Stimulated activated effector memory CD8-positive, alpha-beta T cell treated with anti-CD3 and anti-CD28 coated beads, Interleukin-12 subunit alpha, Interleukin-12 subunit beta, amount 100 ng/mL, for 72 hours (primary cell): Measurements from ENCODE around the gene PGK1.
A peak's percentile ranks its signal among the peaks of the same experiment; 100 is the strongest.
"Not testable (repeated sequence)": the region's sequence is repeated elsewhere in the genome, so short reads cannot be mapped to it uniquely, and the experiment has no call there.

Experiments used
- ATAC-seq: fragments of 150-1000 bp; cut with Tn5 transposase; 2 replicates; pipeline ENCODE4 v1.10.0; 2021
- DNase-seq, 2 donors: peaks; one replicate each; pipeline ENCODE4 v3.0.0; 2021 to 2022; ENCODE audit warnings: low spot score in 2 of 2
- H3K27ac Mint-ChIP-seq: one replicate; pipeline ENCODE4 v1.8.0; 2022; ENCODE audit warnings: mild to moderate bottlenecking, mixed read lengths
- H3K36me3 Mint-ChIP-seq: one replicate; pipeline ENCODE4 v1.8.0; 2022; ENCODE audit warnings: mild to moderate bottlenecking, mixed read lengths
- H3K4me1 Mint-ChIP-seq: one replicate; pipeline ENCODE4 v1.8.0; 2022; ENCODE audit warnings: mixed read lengths
- H3K4me3 Mint-ChIP-seq: one replicate; pipeline ENCODE4 v1.8.0; 2022; ENCODE audit warnings: mild to moderate bottlenecking, mixed read lengths
- H3K9me3 Mint-ChIP-seq: one replicate; pipeline ENCODE4 v1.8.0; 2022; ENCODE audit warnings: mixed read lengths

PGK1 gene

GRCh38 chrX:78103623-78104446 lies at the start of gene PGK1:
Gene PGK1 (plus strand): TSS chrX:78104248. CDS start chrX:78104341, 93 bp downstream.
- ATAC-seq (peak; percentile 98), DNase-seq (peak; percentile 73 to 93)
- peak within 1 kb of the TSS; percentile 85 for H3K4me3 Mint-ChIP-seq
- no peaks in the 10 kb centered on the region for H3K9me3 Mint-ChIP-seq
- H3K27ac Mint-ChIP-seq, result peak within 1 kb of the TSS; percentile 92
- H3K4me1 Mint-ChIP-seq, result peaks cover 38% of the 10 kb centered on the region
- peaks cover 56% of the 10 kb centered on the region for H3K36me3 Mint-ChIP-seq

DNA sequence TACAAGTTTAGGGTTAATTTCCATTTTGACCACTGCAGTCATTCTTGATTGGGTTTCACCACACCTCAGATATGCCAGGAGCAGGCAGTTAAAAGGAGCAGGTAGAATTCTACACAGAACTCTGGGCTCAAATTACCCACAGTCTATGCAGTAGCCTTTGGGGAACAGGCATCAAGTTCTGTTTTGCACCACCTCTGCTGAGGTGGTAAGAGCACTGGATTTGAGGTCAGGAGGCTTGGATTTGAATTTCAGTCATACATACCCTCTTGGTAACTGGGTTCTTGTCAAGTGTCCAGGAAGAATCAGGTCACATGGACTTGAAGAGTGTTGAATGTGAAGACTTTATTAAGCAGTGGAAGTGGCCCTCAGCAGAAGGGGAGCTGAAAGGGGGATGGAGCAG lies 40.4 kb upstream of the PGK1 start:
- peaks cover 12% of the 10 kb centered on the region for H3K4me1 Mint-ChIP-seq
- no peak overlapping the region for H3K4me3 Mint-ChIP-seq
- no peak overlapping the region for H3K27ac Mint-ChIP-seq
- no peak for DNase-seq
- ATAC-seq, result no peak
- peaks cover 8% of the 10 kb centered on the region for H3K36me3 Mint-ChIP-seq
- H3K9me3 Mint-ChIP-seq, result no peaks in the 10 kb centered on the region

DNA sequence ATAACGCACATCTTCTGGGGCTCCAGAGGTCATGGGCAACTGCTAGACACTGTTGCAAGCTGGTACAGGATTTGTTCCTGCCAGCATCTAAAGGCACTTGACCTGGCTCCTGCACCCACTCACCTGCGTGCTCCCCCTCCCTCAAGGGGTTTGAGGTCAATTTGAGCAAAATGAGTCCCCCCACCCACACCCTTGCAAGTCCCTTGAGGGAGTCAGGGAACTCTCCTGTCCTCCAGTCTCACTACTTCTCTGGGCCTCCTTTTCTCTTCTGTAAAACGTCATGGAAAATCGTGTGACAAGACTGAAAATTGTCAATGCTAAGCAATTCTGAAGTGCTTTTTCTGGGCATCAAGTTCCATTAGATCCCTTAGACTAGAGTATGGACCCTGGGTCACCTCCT lies 39.9 kb upstream of the PGK1 start:
- Mint-ChIP-seq H3K36me3 (peaks cover 8% of the 10 kb centered on the region), H3K9me3 (no peaks in the 10 kb centered on the region), H3K27ac (no peak overlapping the region), H3K4me1 (peaks cover 12% of the 10 kb centered on the region), H3K4me3 (no peak overlapping the region)
- ATAC-seq, result no peak
- no peak for DNase-seq

DNA sequence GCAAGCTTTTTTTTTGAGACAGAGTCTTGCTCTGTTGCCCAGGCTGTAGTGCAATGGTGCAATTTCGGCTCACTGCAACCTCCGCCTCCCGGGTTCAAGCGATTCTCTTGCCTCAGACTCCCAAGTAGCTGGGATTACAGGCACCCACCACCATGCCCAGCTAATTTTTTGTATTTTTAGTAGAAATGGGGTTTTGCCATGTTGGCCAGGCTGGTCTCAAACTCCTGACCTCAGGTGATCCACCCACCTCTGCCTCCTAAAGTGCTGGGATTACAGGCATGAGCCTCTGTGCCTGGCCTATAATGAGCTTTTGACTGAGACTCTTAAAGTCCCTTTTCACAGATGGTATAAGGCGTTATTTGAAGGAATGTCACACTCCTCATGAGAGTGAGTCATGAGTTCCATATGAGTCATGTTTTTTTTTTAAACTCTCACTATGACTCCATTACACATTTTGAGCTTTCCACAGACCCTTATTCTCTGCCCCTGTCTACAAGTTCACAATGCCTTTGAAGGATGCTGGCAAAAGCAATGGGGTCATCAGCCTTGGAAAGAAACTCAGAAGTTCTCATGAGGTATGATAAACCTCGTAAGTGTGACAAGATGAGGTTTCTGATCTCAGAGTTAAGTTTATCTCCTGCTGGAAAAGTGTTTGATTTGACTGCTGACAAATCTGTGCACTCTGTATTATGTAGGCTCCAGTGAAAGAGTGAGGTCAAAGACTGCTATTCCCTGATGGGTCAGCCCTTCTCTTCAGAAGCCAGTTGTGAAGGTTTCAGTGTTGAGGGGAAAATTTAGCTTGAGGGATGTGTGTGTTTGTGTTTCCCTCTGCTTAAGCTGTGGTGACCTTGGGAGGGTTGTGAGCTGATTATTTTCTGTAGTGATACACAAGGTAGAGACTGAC lies 39.1 kb upstream of the PGK1 start:
- H3K9me3 Mint-ChIP-seq, H3K36me3 Mint-ChIP-seq: not testable (repeated sequence)
- Mint-ChIP-seq H3K4me3 (peak overlapping the region; percentile 31), H3K27ac (peak overlapping the region; percentile 87), H3K4me1 (peaks cover 12% of the 10 kb centered on the region)
- peak; percentile 95 for ATAC-seq
- DNase-seq, result peak in 1 of 2 donors; percentile 50

- H3K36me3 Mint-ChIP-seq, result peaks cover 8% of the 10 kb centered on the region
- DNase-seq (no peak), ATAC-seq (no peak)
- H3K4me1 Mint-ChIP-seq, result peaks cover 12% of the 10 kb centered on the region
- H3K9me3 Mint-ChIP-seq, result no peaks in the 10 kb centered on the region
- H3K4me3 Mint-ChIP-seq, result no peak overlapping the region
- H3K27ac Mint-ChIP-seq, result peak overlapping the region; percentile 87
These were observed 37.9 kb upstream of the PGK1 start for GRCh38 chrX:78066110-78066509.

- no peak overlapping the region for H3K4me3 Mint-ChIP-seq
- no peak for ATAC-seq
- H3K27ac Mint-ChIP-seq, result no peak overlapping the region
- no peak for DNase-seq
- H3K36me3 Mint-ChIP-seq, result no peaks in the 10 kb centered on the region
- H3K4me1 Mint-ChIP-seq, result peaks cover 7% of the 10 kb centered on the region
- peaks cover 4% of the 10 kb centered on the region for H3K9me3 Mint-ChIP-seq
These were observed 32.7 kb upstream of the PGK1 start for GRCh38 chrX:78071331-78071730.

DNA sequence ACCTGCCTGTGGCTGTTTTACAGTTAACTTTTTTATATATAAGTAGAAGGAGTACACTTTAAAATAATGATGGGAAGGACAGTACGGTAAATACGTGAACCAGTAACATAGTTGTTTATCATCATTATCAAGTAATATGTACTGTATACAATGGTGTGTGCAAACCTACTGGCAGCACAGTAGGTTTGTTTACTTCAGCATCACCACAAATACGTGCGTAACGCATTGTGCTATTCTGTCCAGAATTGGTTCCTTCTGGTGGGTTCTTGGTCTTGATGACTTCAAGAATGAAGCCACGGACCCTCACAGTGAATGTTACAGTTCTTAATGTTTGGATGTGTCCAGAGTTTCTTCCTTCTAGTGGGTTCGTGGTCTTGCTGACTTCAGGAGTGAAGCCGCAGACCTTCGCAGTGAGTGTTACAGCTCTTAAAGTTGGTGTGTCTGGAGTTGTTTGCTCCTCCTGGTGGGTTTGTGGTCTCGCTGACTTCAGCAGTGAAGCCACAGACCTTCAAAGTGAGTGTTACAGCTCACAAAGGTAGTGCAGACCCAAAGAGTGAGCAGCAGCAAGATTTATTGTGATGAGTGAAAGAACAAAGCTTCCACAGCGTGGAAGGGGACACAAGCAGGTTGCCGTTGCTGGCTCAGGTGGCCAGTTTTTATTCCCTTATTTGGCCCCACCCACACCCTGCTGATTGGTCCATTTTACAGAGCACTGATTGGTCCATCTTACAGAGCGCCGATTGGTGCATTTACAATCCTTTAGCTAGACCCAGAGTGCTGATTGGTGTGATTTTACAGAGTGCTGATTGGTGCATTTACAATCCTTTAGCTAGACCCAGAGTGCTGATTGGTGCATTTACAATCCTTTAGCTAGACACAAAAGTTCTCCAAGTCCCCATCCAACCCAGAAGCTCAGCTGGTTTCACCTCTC lies 30.6 kb upstream of the PGK1 start:
- H3K27ac Mint-ChIP-seq, H3K36me3 Mint-ChIP-seq, H3K9me3 Mint-ChIP-seq, H3K4me1 Mint-ChIP-seq: not testable (repeated sequence)
- DNase-seq (peak in 1 of 2 donors; percentile 54), ATAC-seq (peak; percentile 75)
- peak overlapping the region; percentile 27 for H3K4me3 Mint-ChIP-seq

DNA sequence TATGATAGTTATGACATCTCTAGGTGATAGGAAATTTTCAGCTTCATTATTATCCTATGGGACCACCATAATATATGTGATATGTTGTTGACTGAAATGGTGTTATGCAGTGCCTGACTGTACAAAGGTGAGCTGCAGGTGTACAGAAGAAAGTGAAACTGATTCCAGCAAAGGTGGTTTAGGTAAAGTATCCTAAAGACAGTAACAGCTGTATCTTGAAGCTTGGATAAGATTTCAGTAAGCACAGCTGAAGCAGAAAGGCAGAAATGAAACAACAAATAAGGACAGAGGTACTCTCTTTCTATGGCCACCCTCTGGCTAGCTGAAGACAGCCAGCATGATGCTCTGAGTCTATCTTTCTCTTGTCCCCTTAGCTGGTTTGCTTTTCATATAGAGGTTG lies 30.0 kb upstream of the PGK1 start:
- ATAC-seq (no peak), DNase-seq (no peak)
- Mint-ChIP-seq H3K27ac (no peak overlapping the region), H3K4me1 (peaks cover 7% of the 10 kb centered on the region), H3K36me3 (no peaks in the 10 kb centered on the region), H3K9me3 (peaks cover 4% of the 10 kb centered on the region), H3K4me3 (no peak overlapping the region)

DNA sequence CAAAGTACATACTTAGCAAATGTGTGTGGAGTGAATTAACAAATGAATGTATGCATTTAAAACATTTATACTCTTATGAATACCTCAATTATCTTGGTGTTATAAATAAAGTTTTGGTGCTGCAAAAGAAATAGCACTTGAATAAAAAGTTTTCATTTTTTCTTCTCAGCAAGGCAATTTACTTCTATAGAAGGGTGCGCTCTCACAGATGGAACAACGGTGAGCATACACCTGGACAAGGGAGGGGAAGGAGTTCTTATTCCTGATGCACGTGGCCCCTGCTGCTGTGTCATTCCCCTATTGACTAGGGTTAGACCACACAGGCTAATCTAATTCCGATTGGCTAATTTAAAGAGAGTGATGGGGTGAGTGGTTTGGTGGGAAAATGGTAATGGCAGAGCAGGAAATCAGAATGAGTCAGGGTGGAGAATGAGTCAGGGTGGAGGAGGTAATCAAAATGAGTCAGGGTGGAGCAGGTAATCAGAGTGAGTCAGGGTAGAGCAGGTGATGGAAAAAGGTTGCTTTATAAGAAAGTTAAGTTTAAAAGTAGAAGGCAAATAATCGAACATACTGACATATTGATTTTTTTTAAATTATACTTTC lies 28.2 kb upstream of the PGK1 start:
- Mint-ChIP-seq H3K27ac (no peak overlapping the region), H3K36me3 (no peaks in the 10 kb centered on the region), H3K4me1 (peaks cover 7% of the 10 kb centered on the region), H3K4me3 (no peak overlapping the region), H3K9me3 (peaks cover 4% of the 10 kb centered on the region)
- DNase-seq (peak; percentile 3 to 51), ATAC-seq (peak; percentile 75)

- H3K27ac Mint-ChIP-seq, ATAC-seq, DNase-seq, H3K4me3 Mint-ChIP-seq, H3K36me3 Mint-ChIP-seq, H3K4me1 Mint-ChIP-seq, H3K9me3 Mint-ChIP-seq: not testable (repeated sequence)
These were observed 22.6 kb upstream of the PGK1 start for GRCh38 chrX:78081413-78081812.

GRCh38 chrX:78092296-78092695 lies 11.8 kb upstream of the PGK1 start:
- no peaks in the 10 kb centered on the region for H3K36me3 Mint-ChIP-seq
- no peaks in the 10 kb centered on the region for H3K4me1 Mint-ChIP-seq
- DNase-seq (no peak), ATAC-seq (peak; percentile 63)
- H3K27ac Mint-ChIP-seq, result no peak overlapping the region
- H3K4me3 Mint-ChIP-seq, result no peak overlapping the region
- H3K9me3 Mint-ChIP-seq, result no peaks in the 10 kb centered on the region

GRCh38 chrX:78098108-78098507 lies 5.9 kb upstream of the PGK1 start:
- H3K27ac Mint-ChIP-seq, result no peak overlapping the region
- H3K9me3 Mint-ChIP-seq, result no peaks in the 10 kb centered on the region
- DNase-seq (no peak), ATAC-seq (peak; percentile 95)
- H3K4me3 Mint-ChIP-seq, result no peak overlapping the region
- H3K4me1 Mint-ChIP-seq, result peaks cover 20% of the 10 kb centered on the region
- H3K36me3 Mint-ChIP-seq, result no peaks in the 10 kb centered on the region

DNA sequence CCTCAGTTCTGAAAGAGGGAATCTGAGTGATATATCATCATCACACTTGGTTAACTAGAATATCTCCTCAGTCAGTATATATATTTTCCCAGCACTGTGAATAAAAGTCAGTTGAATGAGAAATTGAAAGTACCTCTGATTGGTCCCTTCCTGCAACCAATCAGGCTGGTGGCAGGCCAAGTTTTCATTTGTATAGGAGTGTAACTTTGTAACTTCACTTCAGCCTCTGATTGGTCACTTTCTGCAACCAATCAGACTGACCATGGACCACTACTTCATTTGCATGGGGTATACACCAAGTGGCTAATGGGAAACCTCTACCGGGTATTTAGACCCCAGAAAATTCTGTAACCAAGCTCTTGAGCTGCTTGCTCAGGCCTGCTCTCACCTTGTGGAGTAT lies 2.0 kb upstream of the PGK1 start:
- ATAC-seq (no peak), DNase-seq (no peak)
- Mint-ChIP-seq H3K4me1 (peaks cover 28% of the 10 kb centered on the region), H3K36me3 (peaks cover 39% of the 10 kb centered on the region), H3K27ac (no peak overlapping the region), H3K9me3 (no peaks in the 10 kb centered on the region), H3K4me3 (no peak overlapping the region)

DNA sequence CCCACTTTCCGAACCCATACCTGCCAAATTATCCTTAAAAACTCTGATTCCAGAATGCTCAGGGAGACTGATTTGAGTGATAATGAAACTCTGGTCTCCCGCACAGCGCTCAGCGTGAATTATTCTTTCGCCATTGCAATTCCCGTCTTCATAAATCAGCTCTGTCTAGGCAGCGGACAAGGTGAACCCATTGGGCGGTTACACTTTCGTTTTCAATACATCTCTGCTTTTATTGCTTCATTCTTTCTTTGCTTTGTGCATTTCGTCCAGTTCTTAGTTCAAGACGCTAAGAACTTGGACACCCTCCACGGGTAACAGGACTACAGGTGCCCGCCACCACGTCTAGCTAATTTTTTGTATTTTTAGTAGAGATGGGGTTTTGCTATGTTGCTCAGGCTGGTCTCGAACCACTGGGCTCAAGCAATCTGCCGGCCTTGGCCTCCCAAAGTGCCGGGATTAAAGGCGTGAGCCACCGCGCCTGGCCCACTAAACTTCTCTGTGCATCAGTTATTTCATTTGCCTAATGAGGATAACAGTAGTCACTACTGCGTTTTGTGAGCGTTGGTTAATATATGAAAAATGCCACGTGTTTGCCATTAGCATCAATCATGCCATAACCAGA lies 936 bp upstream of the PGK1 start:
- Mint-ChIP-seq H3K9me3 (no peaks in the 10 kb centered on the region), H3K36me3 (peaks cover 49% of the 10 kb centered on the region), H3K4me3 (peak overlapping the region; percentile 85), H3K4me1 (peaks cover 33% of the 10 kb centered on the region), H3K27ac (peak overlapping the region; percentile 92)
- DNase-seq (no peak), ATAC-seq (no peak)
